NCI-H146 (cell line): ENCODE data around the gene SLIT3.

ENCODE experiments used
- DNase-seq: peaks from one replicate; lab custom pipeline; 2025; lab: John Stamatoyannopoulos, UW

SLIT3 gene

DNA sequence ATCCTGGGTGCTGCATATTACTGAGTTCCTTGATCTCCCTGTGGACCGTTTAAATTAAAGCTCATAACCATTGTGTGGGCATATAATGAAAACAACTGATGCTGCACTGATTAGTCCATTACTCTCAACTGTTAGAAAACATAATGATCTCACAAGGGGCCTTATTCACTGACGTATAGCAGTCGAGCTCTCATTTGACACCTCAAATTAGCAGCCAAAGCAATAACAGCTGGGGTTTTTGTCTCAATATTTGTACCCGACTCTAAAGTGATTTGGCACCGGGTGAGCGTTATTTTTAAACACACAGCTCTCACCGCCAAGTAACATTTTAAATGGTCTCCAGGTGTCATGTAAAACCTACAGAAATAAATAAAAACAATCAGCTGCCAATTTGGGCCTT lies 469.6 kb downstream of the SLIT3 start:
- DNase-seq = no peak

DNA sequence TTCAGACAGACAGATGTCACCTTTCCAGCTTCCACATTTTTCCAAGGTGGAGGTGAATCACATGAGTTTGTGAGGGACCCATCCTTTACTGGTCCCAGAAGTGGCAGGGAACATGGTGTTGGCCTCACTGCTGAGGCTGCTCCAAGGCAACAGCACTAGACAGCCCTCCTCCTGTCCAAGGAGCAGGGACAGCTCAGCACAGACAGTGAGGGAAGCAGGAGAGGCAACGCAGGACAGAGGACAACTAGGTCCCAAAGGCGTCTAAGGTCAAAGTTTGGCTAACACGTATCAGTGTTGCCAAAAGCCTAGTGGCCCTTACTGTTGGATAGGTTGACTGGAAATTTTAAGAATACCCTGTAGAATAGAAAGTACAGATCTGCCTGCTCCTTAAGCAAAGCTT lies 470.1 kb downstream of the SLIT3 start:
- no peak for DNase-seq

DNA sequence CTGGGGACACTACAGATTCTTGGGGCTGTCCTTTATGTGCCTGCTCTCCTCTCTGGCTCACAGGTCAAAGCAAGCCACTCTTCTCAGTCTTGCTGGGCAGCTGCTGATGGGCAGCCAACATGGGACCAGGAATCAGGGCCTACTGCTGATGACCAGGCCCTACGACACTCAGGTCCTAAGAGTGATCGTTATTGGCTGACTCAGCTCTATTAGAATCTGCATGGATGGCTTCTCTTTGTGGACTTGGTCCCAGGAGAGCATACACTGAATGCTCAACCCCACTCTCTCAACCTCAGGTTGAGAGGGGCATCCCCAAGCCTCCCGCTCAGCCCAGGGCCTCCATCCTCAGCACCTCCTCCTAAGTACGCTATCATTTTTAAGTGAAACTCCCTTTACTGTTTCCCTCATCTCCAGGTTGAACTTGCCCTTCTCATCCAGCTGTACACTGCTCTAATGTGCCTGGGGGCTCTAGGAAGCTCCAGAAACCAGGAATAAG lies 471.0 kb downstream of the SLIT3 start:
- no peak for DNase-seq

DNA sequence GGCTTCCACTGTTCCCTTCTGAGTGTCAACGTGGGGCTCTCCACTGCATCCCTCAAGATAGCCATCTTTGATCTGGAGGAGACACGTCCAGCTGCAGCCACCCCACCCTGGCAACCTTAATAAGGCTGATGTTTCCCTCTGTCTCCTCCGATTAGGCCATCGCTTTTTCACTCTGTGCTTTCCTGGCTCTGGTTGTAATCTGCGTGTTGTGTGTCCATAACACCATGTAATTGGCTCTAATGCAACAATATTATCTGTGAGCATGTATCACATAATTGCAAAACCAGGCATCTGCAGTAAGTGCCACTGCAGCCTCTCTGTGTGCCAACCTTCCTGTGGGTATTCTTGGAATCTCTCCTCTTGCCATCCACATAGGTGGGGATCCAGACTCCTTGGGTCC lies 471.9 kb downstream of the SLIT3 start:
- DNase-seq = no peak

DNA sequence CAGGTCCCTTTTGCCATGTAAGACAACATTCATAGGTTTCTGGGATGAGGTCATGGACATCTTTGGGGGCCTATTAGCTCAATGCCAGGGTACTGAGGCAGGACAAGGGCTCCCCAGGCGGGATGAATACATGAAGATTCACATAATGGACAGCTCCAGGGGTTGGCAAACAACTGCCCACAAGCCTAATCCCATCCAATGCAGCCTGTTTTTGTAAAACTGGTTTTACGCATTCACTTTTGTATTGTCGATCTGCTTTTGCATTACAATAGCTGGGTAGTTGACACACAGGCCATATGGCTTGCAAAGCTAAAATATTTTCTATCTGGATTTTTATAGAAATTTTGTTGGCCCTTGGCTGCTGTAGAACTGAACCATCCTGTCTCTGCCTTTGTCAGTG lies 473.3 kb downstream of the SLIT3 start:
- DNase-seq = no peak

DNA sequence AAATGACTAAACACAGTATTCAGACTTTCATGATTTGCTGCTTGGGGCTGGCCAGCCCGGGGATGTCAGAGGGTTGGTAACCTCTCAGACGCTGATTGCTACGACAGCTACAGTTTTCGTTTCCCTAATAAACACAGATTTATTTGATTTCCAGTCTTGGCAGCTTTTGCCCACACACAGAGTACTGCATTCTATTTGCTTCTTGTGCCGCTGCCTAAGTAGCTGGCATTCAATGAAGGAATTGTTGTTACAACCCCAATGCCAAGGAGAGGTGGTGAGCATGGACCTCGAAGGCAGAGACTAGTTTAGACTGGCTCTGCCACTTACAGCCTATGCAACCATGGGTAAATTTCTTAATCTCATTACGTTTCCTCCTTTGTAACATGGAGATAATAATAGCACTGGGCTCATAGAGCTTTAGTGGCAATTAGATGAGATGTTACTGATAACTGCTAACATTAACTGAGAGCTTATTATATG lies 474.7 kb downstream of the SLIT3 start:
- no peak for DNase-seq

DNA sequence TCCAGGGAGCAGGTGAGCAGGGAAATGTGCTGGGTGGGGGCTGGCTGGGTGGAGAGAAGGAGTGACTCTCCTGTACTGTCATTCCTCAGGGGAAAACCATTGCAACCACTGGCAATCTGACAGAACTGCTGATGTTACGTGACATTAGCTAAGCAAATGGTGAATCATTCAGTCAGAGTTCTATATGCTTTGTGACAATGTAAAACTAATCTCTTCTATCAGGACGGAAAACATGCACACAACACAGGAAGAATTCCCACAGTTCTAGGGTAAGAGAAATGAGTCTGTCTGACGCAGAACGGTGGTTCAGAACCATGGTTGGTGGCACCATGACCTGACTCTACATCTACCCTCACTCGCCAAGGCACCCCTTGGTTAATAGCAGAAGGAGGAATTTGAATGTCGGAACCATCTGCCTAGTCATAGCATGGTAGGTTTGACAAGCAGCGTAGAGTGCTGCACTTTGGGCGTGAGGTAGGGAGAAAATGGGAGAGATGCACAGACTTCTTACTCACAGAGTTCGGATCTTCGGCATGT lies 478.1 kb downstream of the SLIT3 start:
- no peak for DNase-seq

DNA sequence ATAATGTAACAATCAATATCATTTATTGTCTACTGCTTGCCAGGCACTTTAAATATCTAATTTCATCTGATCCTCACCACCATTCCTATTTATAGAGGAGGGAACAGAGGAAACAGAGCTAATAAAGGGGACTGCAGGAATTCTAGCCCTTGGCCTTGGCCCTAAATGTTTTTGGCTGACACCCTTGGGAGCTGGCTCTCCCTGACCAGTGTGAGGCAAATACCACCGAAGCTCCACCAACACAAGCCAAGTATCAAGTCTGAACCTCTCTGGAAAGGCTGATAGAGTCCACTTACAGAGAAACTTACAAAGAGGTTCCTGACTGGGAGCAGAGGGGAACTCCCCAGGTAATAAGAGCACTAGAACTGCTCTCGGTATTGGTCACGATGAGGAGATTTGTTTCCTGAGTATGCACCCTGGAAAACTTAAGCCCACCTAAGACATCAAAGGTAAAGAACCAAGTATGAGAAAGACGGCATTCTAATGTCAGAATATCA lies 478.6 kb downstream of the SLIT3 start:
- no peak for DNase-seq

DNA sequence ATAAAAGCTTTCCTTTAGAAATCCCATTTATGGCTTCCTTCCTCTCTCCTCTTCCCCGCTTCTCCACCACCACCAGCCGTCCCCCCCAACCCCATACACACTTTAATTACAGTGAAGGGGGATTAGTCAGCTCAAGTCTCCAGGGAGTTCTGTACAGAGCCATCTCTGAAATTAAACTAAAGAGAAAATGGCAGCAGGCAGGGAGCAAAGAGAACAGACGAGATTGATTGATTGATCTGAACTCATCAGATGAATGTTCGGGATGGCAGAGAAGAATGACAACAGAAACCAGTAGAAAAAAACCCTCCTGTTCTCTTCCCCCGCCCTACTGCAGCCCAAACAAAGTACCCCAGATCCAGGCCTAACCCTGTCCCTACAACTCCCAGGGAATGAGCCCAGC lies 480.1 kb downstream of the SLIT3 start:
- DNase-seq = no peak

DNA sequence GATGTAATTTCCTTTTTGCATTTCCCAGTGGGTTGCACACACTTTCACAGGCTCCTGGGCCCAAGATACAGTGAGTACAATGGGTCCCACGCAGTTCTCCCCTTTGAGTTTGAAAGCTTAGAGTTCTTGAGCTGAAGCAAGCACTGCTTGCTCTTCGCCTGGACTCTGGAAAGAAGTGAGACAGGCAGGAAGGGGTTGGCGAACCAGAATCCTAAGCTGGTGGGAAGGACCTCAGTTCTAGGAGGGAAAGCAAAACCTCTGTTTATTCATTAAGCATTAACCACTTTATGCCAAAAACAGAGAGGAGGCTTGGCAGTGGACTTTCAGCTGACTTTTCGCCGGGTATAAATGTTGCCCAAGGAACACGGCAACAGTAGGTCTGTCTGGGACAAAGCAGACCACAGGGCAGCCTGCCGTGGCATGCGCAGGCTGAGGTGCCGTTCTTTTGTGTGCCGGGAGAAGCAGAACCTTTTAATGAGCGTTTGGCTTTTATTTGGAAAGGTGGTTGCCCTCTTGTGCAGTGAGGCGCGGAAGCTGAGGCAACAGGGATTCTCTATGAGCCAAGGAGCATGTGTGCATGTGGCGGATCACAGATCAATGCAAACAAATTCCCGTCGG lies 481.8 kb downstream of the SLIT3 start:
- no peak for DNase-seq

DNA sequence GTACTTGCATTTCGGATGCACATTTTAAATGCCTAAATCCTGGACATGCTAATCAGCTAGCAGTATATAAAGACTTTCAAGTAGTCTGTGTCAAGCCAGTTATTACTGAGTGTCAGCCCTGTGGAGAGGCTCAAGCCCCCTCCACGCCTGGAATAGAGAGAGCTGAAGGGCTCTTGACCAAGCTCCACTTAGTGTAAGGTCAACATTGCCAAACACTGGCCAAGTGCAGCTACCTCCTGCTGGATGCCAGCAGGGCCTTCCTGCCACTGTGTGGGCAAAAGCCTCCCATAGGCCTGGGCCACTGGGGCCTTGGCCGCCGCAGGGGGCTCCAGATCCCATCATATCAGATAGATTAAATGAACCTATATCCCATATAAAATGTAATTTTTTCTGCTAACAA lies 482.4 kb downstream of the SLIT3 start:
- DNase-seq = no peak

DNA sequence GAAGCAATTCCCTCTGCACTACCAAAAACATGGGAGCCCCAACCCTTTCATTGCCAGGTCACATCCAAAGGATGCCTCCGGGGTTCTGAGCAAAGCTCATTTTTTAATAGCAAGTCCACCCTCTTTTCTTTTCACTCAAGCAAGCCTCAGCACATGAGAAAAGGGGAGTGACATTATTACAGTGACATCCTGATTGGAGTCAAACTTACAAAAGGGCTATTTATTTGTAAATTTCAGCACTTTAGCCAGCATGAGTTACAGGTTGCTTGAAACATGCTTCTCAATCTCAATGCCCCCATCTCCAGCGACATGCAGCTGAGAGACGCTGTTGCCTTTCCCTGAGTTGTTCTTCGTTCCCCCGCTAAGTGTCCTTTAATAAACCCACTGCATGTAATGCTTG lies 483.3 kb downstream of the SLIT3 start:
- DNase-seq = no peak

DNA sequence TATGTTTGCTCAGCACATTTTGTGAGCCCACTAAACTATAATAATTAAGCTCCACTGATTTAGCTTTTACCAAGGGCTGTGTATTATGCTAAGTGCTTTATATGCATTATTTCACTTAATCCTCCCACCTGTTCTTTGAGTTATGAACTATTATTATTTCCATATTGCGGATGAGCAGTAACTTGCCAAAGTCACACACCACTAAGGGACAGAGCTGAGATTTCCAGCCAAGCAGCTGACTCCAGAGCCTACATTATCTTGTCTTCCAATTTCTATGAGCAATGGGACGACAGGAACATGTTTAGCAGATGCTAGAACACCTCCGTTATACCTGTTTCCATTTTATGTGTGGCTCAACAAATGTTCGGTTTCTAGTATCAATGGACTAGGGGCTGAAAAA lies 484.3 kb downstream of the SLIT3 start:
- DNase-seq = no peak

DNA sequence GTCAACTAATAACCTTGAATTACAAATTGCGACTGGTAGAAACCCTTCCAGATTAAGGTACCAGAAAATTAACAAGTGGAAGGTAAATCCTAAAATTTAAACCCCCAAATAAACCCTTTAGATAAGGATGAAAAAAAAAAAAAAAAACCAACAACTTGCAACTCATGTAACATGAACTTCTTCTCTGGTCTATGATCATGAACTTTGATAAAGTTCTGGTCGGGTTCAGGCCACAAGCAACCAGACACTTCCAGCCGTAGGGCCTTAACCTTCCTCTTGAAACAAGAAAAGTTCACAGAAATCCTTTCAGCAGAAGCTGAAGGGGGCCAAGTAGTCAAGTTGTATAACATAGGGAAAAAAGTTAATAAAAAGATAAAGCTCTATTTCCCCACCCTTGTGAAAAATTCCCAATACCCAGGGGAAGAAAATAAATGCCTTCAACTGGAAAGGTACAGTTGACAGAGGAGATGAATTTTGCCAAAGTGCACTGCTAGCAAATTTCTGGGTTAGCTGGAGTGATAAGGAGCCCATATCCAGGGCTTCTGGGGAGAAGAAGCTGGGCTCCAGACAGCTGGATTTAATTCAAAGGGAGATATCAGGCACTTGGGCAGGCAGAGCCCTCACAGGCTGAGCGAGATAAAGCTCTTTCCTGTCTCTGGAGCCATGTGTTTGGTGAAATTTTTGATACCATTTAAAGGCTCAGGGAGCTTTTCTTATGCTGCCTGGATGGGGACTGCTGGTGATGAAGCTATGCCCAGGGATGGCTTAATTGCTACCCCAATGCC lies 487.6 kb downstream of the SLIT3 start:
- DNase-seq = no peak

DNA sequence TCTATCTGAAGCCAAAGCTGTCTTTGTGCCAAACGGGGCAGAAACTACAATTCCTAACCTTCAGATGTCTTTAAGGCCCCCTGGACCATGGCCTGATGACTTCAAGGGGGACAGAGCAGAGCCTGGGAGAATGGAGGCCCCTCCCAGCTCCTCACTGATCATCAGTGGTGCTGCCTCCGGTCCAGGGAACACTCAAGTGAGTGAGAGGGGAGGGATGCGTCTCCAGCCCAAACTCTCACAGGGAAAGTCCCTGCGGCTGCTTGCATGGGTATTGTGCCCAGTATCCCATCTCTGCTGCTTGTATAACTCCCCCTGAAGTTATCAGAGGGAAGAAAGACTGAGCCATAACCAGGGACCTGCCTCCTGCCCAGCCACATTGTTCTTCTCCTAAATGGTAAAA lies 490.3 kb downstream of the SLIT3 start:
- no peak for DNase-seq

DNA sequence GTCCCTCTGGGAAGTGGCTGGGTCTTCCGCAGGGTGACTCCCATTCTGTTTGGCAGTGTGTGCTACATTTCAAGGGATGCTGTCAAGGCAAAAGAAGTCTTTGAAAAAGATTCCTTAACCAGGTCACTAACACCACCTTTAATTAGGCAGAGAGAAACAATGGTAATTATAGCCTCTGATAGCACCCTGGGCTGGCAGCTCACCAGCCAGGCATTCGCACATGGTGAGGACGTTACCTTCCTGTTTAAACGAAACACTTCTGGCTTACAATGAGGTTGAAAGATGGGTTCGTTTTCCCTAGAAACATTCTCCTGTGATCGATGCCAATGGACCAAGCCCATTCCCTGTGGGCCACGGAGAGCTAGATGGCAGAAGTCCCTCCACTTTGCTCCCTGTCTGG lies 491.7 kb downstream of the SLIT3 start:
- DNase-seq = no peak

DNA sequence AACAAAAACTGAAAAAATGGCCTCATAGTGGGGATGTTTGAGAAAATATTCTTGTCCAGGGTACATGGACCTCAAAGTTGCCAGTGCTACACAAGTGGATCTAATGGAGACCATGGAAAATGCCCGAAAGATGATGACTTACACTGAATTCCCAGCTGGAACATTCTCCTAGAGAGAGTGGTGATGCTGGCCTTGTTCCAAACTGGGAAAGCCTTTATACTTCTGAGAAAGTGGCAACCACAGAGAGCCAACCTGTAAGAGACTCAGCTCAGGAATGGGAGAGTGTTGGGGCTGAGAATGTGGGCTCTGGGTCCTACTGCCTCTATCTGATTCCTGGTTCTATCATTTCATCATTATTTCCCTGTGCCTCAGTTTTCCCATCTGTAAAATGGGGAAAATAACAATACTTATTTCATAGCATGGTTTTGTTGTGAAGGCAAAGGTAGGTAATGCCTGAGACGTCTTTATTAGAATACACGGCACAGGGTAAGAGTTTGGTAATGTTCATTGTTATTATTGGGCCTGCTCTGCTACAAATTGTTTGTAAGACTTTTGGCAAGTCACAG lies 492.8 kb downstream of the SLIT3 start:
- DNase-seq = no peak

DNA sequence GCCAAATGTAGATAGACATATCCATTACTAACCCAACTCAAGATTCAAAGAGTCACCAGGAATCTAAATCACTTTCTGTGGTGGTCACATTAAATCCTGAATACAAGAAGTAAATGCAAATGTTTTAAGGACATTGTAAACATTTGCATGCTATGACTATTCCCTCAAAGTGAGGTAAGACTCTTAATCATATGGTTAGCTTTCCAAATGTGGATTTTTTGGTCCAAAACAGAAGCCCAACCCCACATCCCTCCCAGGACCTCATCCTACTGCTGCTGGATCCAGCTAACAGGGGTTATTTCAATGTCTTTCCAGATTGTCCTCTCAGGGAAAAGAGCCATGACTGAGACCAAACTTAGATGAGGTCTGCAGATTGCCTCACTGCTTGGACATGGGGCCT lies 493.7 kb downstream of the SLIT3 start:
- no peak for DNase-seq

DNA sequence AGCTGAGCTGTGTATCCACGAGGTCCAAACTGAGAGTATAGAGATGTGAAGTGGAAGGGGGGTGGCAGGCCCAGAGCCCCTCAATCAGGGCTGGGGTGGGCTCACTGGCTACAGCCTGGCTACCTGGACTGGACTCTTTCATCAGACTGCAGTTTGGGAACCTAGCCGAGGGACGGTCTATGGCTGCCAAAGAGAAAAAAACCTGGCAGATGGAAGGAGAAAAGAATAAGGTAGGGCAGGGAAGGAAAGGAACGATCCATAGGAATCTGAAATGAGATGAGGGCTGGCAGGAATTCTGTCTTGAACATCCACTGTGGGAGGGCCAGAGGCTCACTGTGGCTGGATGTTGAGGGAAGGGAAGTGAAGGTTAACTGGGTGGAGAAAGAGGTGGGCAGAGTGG lies 497.4 kb downstream of the SLIT3 start:
- DNase-seq = no peak

DNA sequence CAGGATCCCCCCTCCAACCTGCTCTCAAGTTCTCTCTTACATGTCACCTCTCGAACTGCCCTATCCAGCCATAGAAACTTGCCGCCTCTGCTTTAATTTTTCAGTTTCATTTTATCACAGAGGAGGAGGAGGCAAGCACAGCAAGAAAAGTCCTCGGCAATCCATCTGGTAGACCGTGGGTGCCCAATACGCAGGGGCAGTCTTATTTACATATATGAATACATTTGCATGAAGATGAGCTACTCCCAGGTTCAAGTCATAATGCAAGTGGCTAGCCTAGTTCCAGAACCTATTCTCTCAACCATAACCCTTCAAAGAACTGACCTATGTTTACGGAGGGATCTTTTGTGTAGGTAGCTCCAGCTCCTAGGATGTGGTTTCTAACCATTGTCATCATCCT lies 498.6 kb downstream of the SLIT3 start:
- DNase-seq = no peak

DNA sequence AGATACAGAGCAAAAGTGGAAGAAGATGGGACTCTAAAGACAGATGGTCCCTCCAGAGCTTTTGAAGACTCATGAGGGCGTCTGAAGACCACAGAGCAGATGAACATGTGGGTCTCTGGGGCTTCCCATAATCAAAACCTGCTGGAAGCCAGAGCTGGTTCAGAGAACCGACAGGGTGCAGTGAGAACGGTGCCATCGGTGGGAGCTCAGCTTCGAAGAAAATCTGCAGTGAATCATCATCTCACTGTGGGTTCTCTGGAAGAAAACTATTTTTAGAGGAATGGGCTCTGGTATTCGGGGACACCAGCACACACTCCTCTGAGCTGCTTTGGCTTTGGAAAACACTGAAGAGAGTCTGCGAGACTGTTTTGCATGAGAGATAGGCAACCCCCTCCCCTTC lies 499.4 kb downstream of the SLIT3 start:
- no peak for DNase-seq

DNA sequence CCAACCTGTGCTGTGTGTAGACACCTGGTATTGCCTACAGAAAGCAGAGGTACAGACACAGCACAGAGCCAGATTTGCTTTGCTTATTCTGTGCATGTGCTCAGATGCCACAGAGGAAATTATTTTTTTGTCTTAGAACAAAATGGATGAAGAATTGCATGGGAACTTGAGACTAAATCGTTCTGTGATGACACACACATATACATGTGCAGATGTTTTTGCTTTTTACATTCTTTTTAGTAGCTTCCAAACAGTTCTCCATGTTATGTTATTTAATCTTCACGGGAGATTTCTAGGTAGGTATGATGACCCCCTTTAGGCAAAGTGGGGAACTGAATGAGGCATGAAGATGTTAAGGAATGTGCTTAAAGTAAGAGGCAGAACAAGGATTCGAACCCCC lies 500.2 kb downstream of the SLIT3 start:
- DNase-seq = no peak
